Measurements from ENCODE around the gene DNAH10. TPM values are rescaled to one million over a fixed set of nuclear protein-coding genes. Genes with fewer than 3 reads are reported as not detected.

DNAH10 gene
- total RNA-seq, 1 donor from 2014 or later = 0.51 TPM

- TF ChIP-seq CTCF (IDR thresholded peaks at IDR 0.05) = no peak
- POLR2A ChIA-PET = no interaction called here
- CTCF ChIA-PET = no interaction called here
- H3K4me3 Mint-ChIP-seq = no peak overlapping the region
- H3K36me3 Mint-ChIP-seq (ENCODE audit: low read depth) = no peaks in the 10 kb centered on the region
- H3K4me1 Mint-ChIP-seq = no peaks in the 10 kb centered on the region
- no peak for DNase-seq
- no peak for ATAC-seq (ENCODE audit: low read depth)
- no peaks in the 10 kb centered on the region for H3K9me3 Mint-ChIP-seq
- intact Hi-C loops (cut with micrococcal nuclease) = no loop called here
- peaks cover 9% of the 10 kb centered on the region for H3K27me3 Mint-ChIP-seq
- no peak overlapping the region for H3K27ac Mint-ChIP-seq
Measured at GRCh38 chr12:123897221-123897620, 135.1 kb downstream of the DNAH10 start.

- ATAC-seq (ENCODE audit: low read depth) (no peak), DNase-seq (no peak)
- Mint-ChIP-seq H3K27me3 (peaks cover 9% of the 10 kb centered on the region), H3K27ac (no peak overlapping the region), H3K9me3 (no peaks in the 10 kb centered on the region), H3K4me3 (no peak overlapping the region), H3K4me1 (no peaks in the 10 kb centered on the region), H3K36me3 (ENCODE audit: low read depth) (no peaks in the 10 kb centered on the region)
- POLR2A ChIA-PET = no interaction called here
- CTCF ChIA-PET = no interaction called here
- no peak for TF ChIP-seq CTCF (IDR thresholded peaks at IDR 0.05)
- intact Hi-C loops (cut with micrococcal nuclease) = no loop called here
Measured at GRCh38 chr12:123898673-123899072, 136.6 kb downstream of the DNAH10 start.

DNA sequence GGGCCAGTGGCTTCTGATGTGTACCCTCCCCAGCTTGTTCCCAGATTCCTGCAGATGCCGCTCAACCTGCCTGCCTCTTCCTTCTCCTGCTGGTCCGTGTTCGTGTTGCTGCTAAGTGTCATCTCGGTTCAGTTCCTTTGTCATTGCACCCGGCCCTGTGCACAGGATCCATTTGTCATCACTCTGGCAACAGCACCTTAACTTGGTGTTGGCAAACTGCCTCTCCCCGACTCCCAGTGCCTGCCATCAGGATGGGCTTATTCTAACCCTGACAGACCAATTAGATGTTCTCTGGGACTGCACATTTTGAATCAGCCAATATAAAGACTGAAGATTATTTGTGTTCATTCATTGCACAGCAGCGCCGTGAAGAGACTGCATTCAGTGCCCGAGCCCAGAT is 137.3 kb downstream of the DNAH10 start:
- no peak for TF ChIP-seq CTCF (IDR thresholded peaks at IDR 0.05)
- H3K9me3 Mint-ChIP-seq = no peaks in the 10 kb centered on the region
- H3K4me3 Mint-ChIP-seq = no peak overlapping the region
- POLR2A ChIA-PET = no interaction called here
- H3K4me1 Mint-ChIP-seq = no peaks in the 10 kb centered on the region
- H3K27ac Mint-ChIP-seq = no peak overlapping the region
- peaks cover 13% of the 10 kb centered on the region for H3K27me3 Mint-ChIP-seq
- ATAC-seq (ENCODE audit: low read depth) = no peak
- CTCF ChIA-PET = no interaction called here
- intact Hi-C loops (cut with micrococcal nuclease) = no loop called here
- no peak for DNase-seq
- no peaks in the 10 kb centered on the region for H3K36me3 Mint-ChIP-seq (ENCODE audit: low read depth)

DNA sequence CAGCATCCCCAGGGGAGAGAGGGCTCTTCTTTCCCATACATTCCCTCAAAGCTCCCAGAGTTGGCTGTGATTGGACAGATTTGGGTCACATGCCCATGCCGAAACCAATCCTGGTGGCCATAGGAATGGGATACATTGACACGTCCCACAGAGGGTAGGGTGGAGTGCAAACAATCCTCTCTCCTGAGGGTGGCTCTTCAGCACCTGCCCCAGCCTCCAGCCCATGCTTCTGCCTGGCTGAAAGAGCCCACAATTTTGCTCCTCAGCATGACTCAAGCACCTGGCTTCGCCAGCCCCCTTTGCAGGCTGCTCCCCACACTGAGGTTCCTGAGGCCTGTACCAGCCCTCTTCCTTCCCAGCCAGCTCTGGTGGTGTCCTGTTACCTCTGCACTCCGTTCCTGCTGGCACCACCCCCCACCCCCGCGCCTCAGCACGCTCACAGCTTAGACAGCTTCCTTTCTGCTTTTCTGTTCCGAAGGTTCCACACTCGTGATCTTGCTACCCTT is 138.8 kb downstream of the DNAH10 start:
- ATAC-seq (ENCODE audit: low read depth) (no peak), DNase-seq (no peak)
- ChIA-PET POLR2A (no interaction called here), CTCF (interaction anchor here (0.7 to 0.9 kb wide), 2 partner anchors 83 to 131 kb away, joined by 3 to 4 read pairs; no protein-coding TSS in a partner anchor)
- no peak overlapping the region for H3K4me3 Mint-ChIP-seq
- H3K27ac Mint-ChIP-seq = no peak overlapping the region
- peaks cover 5% of the 10 kb centered on the region for H3K4me1 Mint-ChIP-seq
- peaks cover 14% of the 10 kb centered on the region for H3K27me3 Mint-ChIP-seq
- TF ChIP-seq CTCF (IDR thresholded peaks at IDR 0.05) = no peak
- no peaks in the 10 kb centered on the region for H3K9me3 Mint-ChIP-seq
- intact Hi-C loops (cut with micrococcal nuclease) = loop anchor here (10.0 kb wide), 1 partner anchor 874 kb away; no protein-coding TSS in a partner anchor
- H3K36me3 Mint-ChIP-seq (ENCODE audit: low read depth) = no peaks in the 10 kb centered on the region

GRCh38 chr12:123902821-123903220 is 140.7 kb downstream of the DNAH10 start:
- H3K36me3 Mint-ChIP-seq (ENCODE audit: low read depth) = no peaks in the 10 kb centered on the region
- peaks cover 5% of the 10 kb centered on the region for H3K4me1 Mint-ChIP-seq
- ATAC-seq (ENCODE audit: low read depth) (no peak), DNase-seq (no peak)
- no peak overlapping the region for H3K27ac Mint-ChIP-seq
- H3K4me3 Mint-ChIP-seq = no peak overlapping the region
- intact Hi-C loops (cut with micrococcal nuclease) = loop anchor here (10.0 kb wide), 1 partner anchor 872 kb away; no protein-coding TSS in a partner anchor
- H3K27me3 Mint-ChIP-seq = peaks cover 14% of the 10 kb centered on the region
- ChIA-PET POLR2A (no interaction called here), CTCF (interaction anchor here (3.1 to 3.2 kb wide), 2 partner anchors 81 to 84 kb away, joined by 15 to 34 read pairs; no protein-coding TSS in a partner anchor)
- H3K9me3 Mint-ChIP-seq = no peaks in the 10 kb centered on the region
- TF ChIP-seq CTCF (IDR thresholded peaks at IDR 0.05) = no peak
